Neural crest cell (in vitro differentiated cells): Measurements from ENCODE around the gene PIK3C2B. TPM values are rescaled to one million over a fixed set of nuclear protein-coding genes. Genes with fewer than 3 reads are reported as not detected.

Experiments
- DNase-seq: peaks from one replicate; pipeline ENCODE4 v3.0.0; 2021; ENCODE audit warnings: low read depth, mixed read lengths, low spot score
- H3K27ac Mint-ChIP-seq: one replicate; pipeline ENCODE4 v1.8.0; 2021; ENCODE audit warnings: mild to moderate bottlenecking, mixed read lengths; ENCODE audit not compliant: unreplicated experiment
- H3K27me3 Mint-ChIP-seq: 2 replicates; pipeline ENCODE4 v1.8.0; 2021; ENCODE audit warnings: low read depth, mild to moderate bottlenecking, mixed read lengths
- H3K36me3 Mint-ChIP-seq: 2 replicates; pipeline ENCODE4 v1.8.0; 2021; ENCODE audit warnings: low read depth, mild to moderate bottlenecking, mixed read lengths
- H3K4me1 Mint-ChIP-seq: 2 replicates; pipeline ENCODE4 v1.8.0; 2021; ENCODE audit warnings: mixed read lengths
- H3K4me3 Mint-ChIP-seq: one replicate; pipeline ENCODE4 v1.8.0; 2021; ENCODE audit warnings: mild to moderate bottlenecking, mixed read lengths
- H3K9me3 Mint-ChIP-seq: 2 replicates; pipeline ENCODE4 v1.8.0; 2021; ENCODE audit warnings: mixed read lengths
- CTCF ChIP-seq: fragments of 200-600 bp; sonication (generic); conservative IDR thresholded peaks from 2 replicates; pipeline ENCODE4 v1.5.0; 2021; ENCODE audit warnings: antibody characterized with exemption, mild to moderate bottlenecking
- total RNA-seq: library from RNA; stranded (reverse); gene quantifications from 2 replicates; pipeline ENCODE4 v1.2.1, GENCODE V29; 2021

Gene PIK3C2B
- total RNA-seq, 1 donor from 2014 or later, result 71.7 TPM

- peak; percentile 65 for TF ChIP-seq CTCF
- no peaks in the 10 kb centered on the region for H3K27me3 Mint-ChIP-seq
- peak overlapping the region; percentile 72 for H3K4me3 Mint-ChIP-seq
- peak overlapping the region; percentile 27 for H3K27ac Mint-ChIP-seq
- peaks cover 13% of the 10 kb centered on the region for H3K36me3 Mint-ChIP-seq
- no peaks in the 10 kb centered on the region for H3K9me3 Mint-ChIP-seq
- H3K4me1 Mint-ChIP-seq, result peaks cover 16% of the 10 kb centered on the region
- DNase-seq, result peak; percentile 64
Observed at GRCh38 chr1:204446413-204447111, 48.0 kb downstream of the PIK3C2B start.

GRCh38 chr1:204445860-204446412 is 48.7 kb downstream of the PIK3C2B start:
- peaks cover 13% of the 10 kb centered on the region for H3K36me3 Mint-ChIP-seq
- peak; percentile 58 for DNase-seq
- no peak for TF ChIP-seq CTCF
- no peak overlapping the region for H3K27ac Mint-ChIP-seq
- no peaks in the 10 kb centered on the region for H3K27me3 Mint-ChIP-seq
- H3K4me1 Mint-ChIP-seq, result peaks cover 16% of the 10 kb centered on the region
- no peak overlapping the region for H3K4me3 Mint-ChIP-seq
- H3K9me3 Mint-ChIP-seq, result no peaks in the 10 kb centered on the region

Other genes starting within 250 kb of the PIK3C2B start
- 4.0 and 4.5 TPM in 2 replicates for gene PLEKHA6, start 134.9 kb downstream of the PIK3C2B start, total RNA-seq
- gene PPP1R15B, start 83.0 kb downstream of the PIK3C2B start, total RNA-seq, result 45.8 and 46.6 TPM in 2 replicates
- gene MDM4, start 21.6 kb upstream of the PIK3C2B start, total RNA-seq, result 92.5 and 98.2 TPM in 2 replicates
- 4.5 and 5.0 TPM in 2 replicates for gene LRRN2, start 190.9 kb upstream of the PIK3C2B start, total RNA-seq